Activated B cell treated with CpG ODN at 0.5 μM for 24 hours (primary cell): Measurements from ENCODE around the gene MSANTD3. TPM values are rescaled to one million over a fixed set of nuclear protein-coding genes. Genes with fewer than 3 reads are reported as not detected.

Source experiments
- ATAC-seq: fragments of 200-7000 bp; cut with Tn5 transposase; one replicate; pipeline ENCODE4 v1.10.0; 2021; ENCODE audit warnings: low read depth, mild to moderate bottlenecking, moderate library complexity
- CTCF ChIA-PET: fragments of 350-600 bp; sonication (Branson Sonifier 250); formaldehyde crosslinking; loops from one replicate; lab custom pipeline; 2021; ENCODE audit warnings: antibody characterized with exemption; lab: Charles Lee
- POLR2A ChIA-PET: fragments of 350-600 bp; sonication (Branson Sonifier 250); formaldehyde crosslinking; loops from one replicate; lab custom pipeline; 2021; ENCODE audit warnings: antibody characterized with exemption; lab: Charles Lee
- DNase-seq: peaks from one replicate; pipeline ENCODE4 v3.0.0; 2022
- H3K27ac Mint-ChIP-seq: one replicate; pipeline ENCODE4 v1.8.0; 2020; ENCODE audit warnings: mixed read lengths
- H3K27me3 Mint-ChIP-seq: one replicate; pipeline ENCODE4 v1.8.0; 2021; ENCODE audit warnings: mixed read lengths
- H3K36me3 Mint-ChIP-seq: one replicate; pipeline ENCODE4 v1.8.0; 2021; ENCODE audit warnings: low read depth, mixed read lengths
- H3K4me1 Mint-ChIP-seq: one replicate; pipeline ENCODE4 v1.8.0; 2021; ENCODE audit warnings: mixed read lengths
- H3K4me3 Mint-ChIP-seq: one replicate; pipeline ENCODE4 v1.8.0; 2020; ENCODE audit warnings: mild to moderate bottlenecking, mixed read lengths
- H3K9me3 Mint-ChIP-seq: one replicate; pipeline ENCODE4 v1.8.0; 2020; ENCODE audit warnings: mixed read lengths
- CTCF ChIP-seq: fragments of 200-600 bp; IDR thresholded peaks from one replicate; pipeline ENCODE4 v1.8.0; 2022; ENCODE audit warnings: antibody characterized with exemption, mild to moderate bottlenecking
- intact Hi-C: fragments of 100-400 bp; cut with micrococcal nuclease; formaldehyde crosslinking; loops from one replicate; pipeline ENCODE4 v1.15.1; 2024
- total RNA-seq: library from RNA; stranded (reverse); gene quantifications from 2 replicates; pipeline ENCODE4 v1.2.3, GENCODE V29; 2022

The MSANTD3 gene
- total RNA-seq, 1 donor from 2014 or later, result 13.0 TPM

GRCh38 chr9:100430286-100430940, 3.5 kb downstream of the MSANTD3 start:
- Mint-ChIP-seq H3K27ac (no peak overlapping the region), H3K4me3 (no peak overlapping the region), H3K27me3 (no peaks in the 10 kb centered on the region), H3K9me3 (no peaks in the 10 kb centered on the region), H3K4me1 (peaks cover 17% of the 10 kb centered on the region), H3K36me3 (peaks cover 4% of the 10 kb centered on the region)
- no peak for TF ChIP-seq CTCF
- CTCF ChIA-PET, result no interaction called here
- ATAC-seq (no peak), DNase-seq (no peak)
- POLR2A ChIA-PET, result no interaction called here
- intact Hi-C loops, result no loop called here

- ATAC-seq, result no peak
- intact Hi-C loops, result no loop called here
- POLR2A ChIA-PET, result interaction anchor here (0.7 kb wide), 1 partner anchor 135 kb away, joined by 3 read pairs; no protein-coding TSS in a partner anchor
- no peak for DNase-seq
- Mint-ChIP-seq H3K4me1 (peaks cover 10% of the 10 kb centered on the region), H3K9me3 (no peaks in the 10 kb centered on the region), H3K27me3 (no peaks in the 10 kb centered on the region), H3K36me3 (no peaks in the 10 kb centered on the region), H3K27ac (no peak overlapping the region), H3K4me3 (no peak overlapping the region)
- CTCF ChIA-PET, result no interaction called here
- no peak for TF ChIP-seq CTCF
These were observed 4.9 kb downstream of the MSANTD3 start for GRCh38 chr9:100431886-100432285.

GRCh38 chr9:100432736-100433135, 5.8 kb downstream of the MSANTD3 start:
- TF ChIP-seq CTCF, result no peak
- Mint-ChIP-seq H3K4me3 (no peak overlapping the region), H3K36me3 (no peaks in the 10 kb centered on the region), H3K27ac (no peak overlapping the region), H3K9me3 (no peaks in the 10 kb centered on the region), H3K4me1 (peaks cover 8% of the 10 kb centered on the region), H3K27me3 (no peaks in the 10 kb centered on the region)
- CTCF ChIA-PET, result no interaction called here
- DNase-seq (no peak), ATAC-seq (no peak)
- POLR2A ChIA-PET, result no interaction called here
- intact Hi-C loops, result no loop called here

GRCh38 chr9:100436571-100436970, 9.6 kb downstream of the MSANTD3 start:
- H3K27ac Mint-ChIP-seq, result no peak overlapping the region
- H3K9me3 Mint-ChIP-seq, result no peaks in the 10 kb centered on the region

More at GRCh38 chr9:100436571-100436970, 9.6 kb downstream of the MSANTD3 start:
- intact Hi-C loops, result loop anchor here (5.0 kb wide), 1 partner anchor 1274 kb away; no protein-coding TSS in a partner anchor
- no peak for ATAC-seq
- H3K27me3 Mint-ChIP-seq, result no peaks in the 10 kb centered on the region
- no peak for TF ChIP-seq CTCF
- CTCF ChIA-PET, result interaction anchor here (1.1 to 2.3 kb wide), 6 partner anchors 13 to 162 kb away, joined by 3 to 9 read pairs (median 4); no protein-coding TSS in a partner anchor
- no peak for DNase-seq
- POLR2A ChIA-PET, result no interaction called here
- H3K4me1 Mint-ChIP-seq, result no peaks in the 10 kb centered on the region
- no peaks in the 10 kb centered on the region for H3K36me3 Mint-ChIP-seq
- no peak overlapping the region for H3K4me3 Mint-ChIP-seq
